K562 (cell line): ENCODE measurements around the gene GABRP.

Experiments
- CTCF ChIP-seq, 3 experiments: IDR thresholded peaks in 2 of 3; conservative IDR thresholded peaks in 1 of 3; 2 replicates each; pipeline ENCODE4 v1.5.1; 2011 to 2012; ENCODE audit warnings: low read length in 3 of 3, mild to moderate bottlenecking in 3 of 3, control low read depth in 2 of 3, improper control_type of control experiment in 1 of 3, inconsistent platforms in 1 of 3, low read depth in 1 of 3, mixed read lengths in 1 of 3, moderate library complexity in 1 of 3; ENCODE audit not compliant: insufficient read depth in 2 of 3
- SMARCA4 ChIP-seq: fragments of 450-650 bp; IDR thresholded peaks from 2 replicates; pipeline ENCODE4 v1.6.1; 2016
- XRCC5 ChIP-seq: fragments of 200-400 bp; formaldehyde crosslinking; IDR thresholded peaks from 2 replicates; pipeline ENCODE4 v1.6.1; 2017; ENCODE audit warnings: low read depth, mild to moderate bottlenecking, low read length
- TF ChIP-seq, protein P1 (sequence below): sonication (generic); formaldehyde crosslinking; IDR thresholded peaks from 2 replicates; pipeline ENCODE4 v1.8.1; 2022; ENCODE audit warnings: missing genetic modification reagents

DNA sequence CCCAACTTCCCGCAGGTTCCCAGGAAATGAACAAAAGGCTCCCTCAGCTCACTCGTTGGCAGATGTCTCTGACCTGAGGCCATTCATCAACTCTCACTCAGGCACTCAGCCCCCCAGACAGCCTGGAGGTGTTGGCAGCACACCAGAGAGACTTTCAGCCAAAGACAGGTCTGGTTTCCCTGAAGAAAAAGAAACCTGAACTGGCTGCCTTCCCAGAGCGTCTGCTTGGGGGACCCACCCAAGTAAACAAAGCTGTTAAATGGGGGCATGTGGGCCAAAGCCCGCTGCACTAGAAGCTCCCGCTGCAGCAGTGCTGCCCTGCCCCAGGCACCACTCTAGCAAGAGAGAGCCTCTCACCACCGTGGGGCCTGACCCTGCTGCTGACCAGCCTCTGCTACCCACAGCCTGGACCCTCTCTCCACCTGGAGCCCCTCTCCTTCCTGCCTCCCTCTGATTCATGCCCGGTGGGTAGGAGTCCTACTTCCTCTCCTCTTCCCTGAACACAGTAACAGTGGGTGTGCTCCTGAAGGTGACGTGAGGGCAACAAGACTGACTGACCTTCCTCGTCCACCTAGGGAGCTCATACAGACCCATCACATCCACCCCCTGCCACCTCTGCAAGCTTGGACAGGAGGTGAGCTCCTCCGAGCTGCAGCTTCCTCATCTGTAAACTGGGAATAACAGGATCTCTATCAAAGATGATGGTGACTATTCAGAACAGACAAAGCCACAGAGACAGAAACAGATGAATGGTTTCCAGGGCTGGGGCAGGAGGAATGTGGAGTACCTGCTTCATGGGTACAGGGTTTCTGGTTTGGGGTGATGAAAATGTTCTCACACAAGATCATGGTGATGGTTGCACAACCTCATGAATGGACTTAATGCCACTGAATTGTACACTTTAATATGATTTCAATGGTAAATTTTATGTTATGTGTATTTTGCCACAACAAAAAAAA is 31.0 kb upstream of the GABRP start:
- no peak for TF ChIP-seq SMARCA4
- TF ChIP-seq, protein P1, sequence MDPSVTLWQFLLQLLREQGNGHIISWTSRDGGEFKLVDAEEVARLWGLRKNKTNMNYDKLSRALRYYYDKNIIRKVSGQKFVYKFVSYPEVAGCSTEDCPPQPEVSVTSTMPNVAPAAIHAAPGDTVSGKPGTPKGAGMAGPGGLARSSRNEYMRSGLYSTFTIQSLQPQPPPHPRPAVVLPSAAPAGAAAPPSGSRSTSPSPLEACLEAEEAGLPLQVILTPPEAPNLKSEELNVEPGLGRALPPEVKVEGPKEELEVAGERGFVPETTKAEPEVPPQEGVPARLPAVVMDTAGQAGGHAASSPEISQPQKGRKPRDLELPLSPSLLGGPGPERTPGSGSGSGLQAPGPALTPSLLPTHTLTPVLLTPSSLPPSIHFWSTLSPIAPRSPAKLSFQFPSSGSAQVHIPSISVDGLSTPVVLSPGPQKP (CRISPR knock-in tag) = no peak
- TF ChIP-seq XRCC5 = no peak
- no peak for TF ChIP-seq CTCF (IDR thresholded peaks at IDR 0.05 in 2 of 3, conservative IDR thresholded peaks at IDR 0.05 in 1 of 3; ENCODE audit: insufficient read depth in 2 of 3, low read depth in 1 of 3, low read length in 3 of 3)
